Osteocyte (in vitro differentiated cells): ENCODE measurements around the gene ANTXRL. TPM values are rescaled to one million over a fixed set of nuclear protein-coding genes. Genes with fewer than 3 reads are reported as not detected.

Experiments used
- DNase-seq: peaks from one replicate; pipeline ENCODE4 v3.0.0; 2021; ENCODE audit warnings: mixed read lengths; ENCODE audit not compliant: unreplicated experiment; ENCODE audit errors: extremely low spot score
- H3K27ac Mint-ChIP-seq: one replicate; pipeline ENCODE4 v1.8.0; 2021; ENCODE audit warnings: mild to moderate bottlenecking, mixed read lengths; ENCODE audit not compliant: unreplicated experiment
- H3K27me3 Mint-ChIP-seq: one replicate; pipeline ENCODE4 v1.8.0; 2021; ENCODE audit warnings: mixed read lengths; ENCODE audit not compliant: unreplicated experiment
- H3K36me3 Mint-ChIP-seq: one replicate; pipeline ENCODE4 v1.8.0; 2021; ENCODE audit warnings: mixed read lengths; ENCODE audit not compliant: unreplicated experiment
- H3K4me1 Mint-ChIP-seq: one replicate; pipeline ENCODE4 v1.8.0; 2021; ENCODE audit warnings: mixed read lengths; ENCODE audit not compliant: unreplicated experiment
- H3K4me3 Mint-ChIP-seq: one replicate; pipeline ENCODE4 v1.8.0; 2021; ENCODE audit warnings: mild to moderate bottlenecking, moderate library complexity, mixed read lengths; ENCODE audit not compliant: unreplicated experiment
- H3K9me3 Mint-ChIP-seq: one replicate; pipeline ENCODE4 v1.8.0; 2021; ENCODE audit warnings: mixed read lengths; ENCODE audit not compliant: unreplicated experiment
- total RNA-seq: library from RNA; stranded (reverse); gene quantifications from 2 replicates; pipeline ENCODE4 v1.2.1, GENCODE V29; 2021
- TF ChIP-seq, protein P1 (sequence below): fragments of 200-600 bp; sonication (generic); IDR thresholded peaks from 2 replicates; pipeline ENCODE4 v1.5.0; 2021; ENCODE audit warnings: antibody characterized with exemption, mild to moderate bottlenecking, moderate library complexity

Gene ANTXRL
- total RNA-seq, 1 donor from 2014 or later, result not detected

DNA sequence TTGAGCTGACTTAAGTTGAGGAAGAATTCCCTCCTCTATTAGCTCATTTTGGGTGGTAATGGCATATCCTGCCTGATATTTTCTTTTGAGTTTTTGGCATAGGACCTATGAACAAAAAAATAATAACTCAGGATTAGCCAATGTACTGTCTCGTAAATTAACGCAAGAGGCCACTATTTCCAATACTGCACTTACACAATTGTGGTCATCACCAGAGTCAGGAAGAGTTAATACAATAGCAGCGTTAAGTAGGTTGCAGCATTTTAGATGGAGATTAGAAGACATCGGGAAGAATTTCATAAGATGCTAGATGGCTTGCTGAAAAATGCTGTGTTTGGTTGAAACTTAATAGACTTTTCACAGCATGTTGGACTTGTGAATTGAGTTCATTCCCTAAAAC is 36.4 kb downstream of the ANTXRL start:
- Mint-ChIP-seq H3K9me3 (no peaks in the 10 kb centered on the region), H3K4me3 (no peak overlapping the region), H3K27ac (no peak overlapping the region), H3K36me3 (no peaks in the 10 kb centered on the region), H3K27me3 (peaks cover 28% of the 10 kb centered on the region), H3K4me1 (no peaks in the 10 kb centered on the region)
- TF ChIP-seq, protein P1, sequence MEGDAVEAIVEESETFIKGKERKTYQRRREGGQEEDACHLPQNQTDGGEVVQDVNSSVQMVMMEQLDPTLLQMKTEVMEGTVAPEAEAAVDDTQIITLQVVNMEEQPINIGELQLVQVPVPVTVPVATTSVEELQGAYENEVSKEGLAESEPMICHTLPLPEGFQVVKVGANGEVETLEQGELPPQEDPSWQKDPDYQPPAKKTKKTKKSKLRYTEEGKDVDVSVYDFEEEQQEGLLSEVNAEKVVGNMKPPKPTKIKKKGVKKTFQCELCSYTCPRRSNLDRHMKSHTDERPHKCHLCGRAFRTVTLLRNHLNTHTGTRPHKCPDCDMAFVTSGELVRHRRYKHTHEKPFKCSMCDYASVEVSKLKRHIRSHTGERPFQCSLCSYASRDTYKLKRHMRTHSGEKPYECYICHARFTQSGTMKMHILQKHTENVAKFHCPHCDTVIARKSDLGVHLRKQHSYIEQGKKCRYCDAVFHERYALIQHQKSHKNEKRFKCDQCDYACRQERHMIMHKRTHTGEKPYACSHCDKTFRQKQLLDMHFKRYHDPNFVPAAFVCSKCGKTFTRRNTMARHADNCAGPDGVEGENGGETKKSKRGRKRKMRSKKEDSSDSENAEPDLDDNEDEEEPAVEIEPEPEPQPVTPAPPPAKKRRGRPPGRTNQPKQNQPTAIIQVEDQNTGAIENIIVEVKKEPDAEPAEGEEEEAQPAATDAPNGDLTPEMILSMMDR, result no peak
- no peak for DNase-seq

DNA sequence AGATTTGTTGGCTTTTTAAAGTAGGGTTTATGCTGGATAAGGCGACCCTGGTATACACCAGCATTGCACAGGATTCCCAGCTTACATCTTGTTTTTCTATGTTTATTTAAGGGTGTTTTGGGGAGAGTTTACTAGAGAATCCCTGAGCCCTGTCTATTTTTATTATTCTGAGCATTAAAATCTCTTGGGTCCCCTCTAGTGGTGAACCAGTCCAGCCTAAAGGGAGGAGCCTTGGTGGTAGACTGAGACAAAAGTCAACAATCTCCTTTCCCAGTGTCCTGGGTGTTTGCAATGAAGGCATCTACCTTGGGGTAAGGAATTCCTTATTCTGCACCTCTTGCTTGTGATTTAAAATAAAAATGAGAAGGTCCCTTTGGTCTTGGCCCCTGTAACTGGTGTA is 38.2 kb downstream of the ANTXRL start:
- TF ChIP-seq, protein P1, result peak; percentile 38
- Mint-ChIP-seq H3K9me3 (no peaks in the 10 kb centered on the region), H3K4me3 (no peak overlapping the region), H3K4me1 (no peaks in the 10 kb centered on the region), H3K36me3 (no peaks in the 10 kb centered on the region), H3K27ac (no peak overlapping the region), H3K27me3 (peaks cover 21% of the 10 kb centered on the region)
- DNase-seq, result no peak

DNA sequence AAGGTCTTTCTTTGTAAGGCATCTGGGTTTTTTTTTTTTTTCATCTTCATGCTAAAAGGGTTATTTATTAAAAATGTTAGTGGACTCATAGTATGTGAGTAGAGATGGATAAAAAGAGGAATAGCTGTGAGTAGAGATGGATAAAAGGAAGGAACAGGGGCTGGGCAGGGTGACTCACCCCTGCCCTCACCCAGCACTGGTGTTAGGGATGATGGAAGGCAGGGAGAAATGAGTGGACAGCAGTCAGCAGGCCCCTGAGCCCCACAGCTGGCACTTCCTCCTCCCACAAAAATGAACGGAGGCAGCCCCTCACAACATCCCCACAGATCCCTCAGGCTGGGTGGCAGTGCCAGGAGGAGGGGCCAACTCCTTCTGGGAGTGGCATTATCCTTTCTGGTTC is 39.3 kb downstream of the ANTXRL start:
- Mint-ChIP-seq H3K27ac (no peak overlapping the region), H3K4me1 (no peaks in the 10 kb centered on the region), H3K27me3 (peaks cover 25% of the 10 kb centered on the region), H3K9me3 (no peaks in the 10 kb centered on the region), H3K36me3 (no peaks in the 10 kb centered on the region), H3K4me3 (no peak overlapping the region)
- TF ChIP-seq, protein P1, result no peak
- no peak for DNase-seq

DNA sequence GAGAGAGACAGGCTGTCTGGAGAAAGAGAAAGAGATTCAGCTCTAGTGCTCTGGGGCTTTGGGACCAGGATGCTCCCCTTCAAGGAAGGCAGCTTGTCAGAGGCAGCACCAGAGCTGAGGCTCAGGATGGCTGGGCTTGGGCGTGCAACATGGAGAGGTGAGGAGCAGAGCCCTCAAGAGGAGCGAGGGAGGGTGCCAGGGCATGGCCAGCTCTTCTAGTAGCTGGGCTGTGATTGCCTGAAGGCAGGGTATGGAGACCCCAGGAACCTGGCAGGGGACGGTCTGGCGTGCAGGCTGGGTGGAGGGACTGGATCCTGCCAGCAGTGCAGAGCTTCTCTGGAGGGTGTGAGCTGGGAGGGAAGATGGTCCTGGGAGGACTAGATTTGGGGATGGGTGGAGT is 40.2 kb downstream of the ANTXRL start:
- peaks cover 25% of the 10 kb centered on the region for H3K27me3 Mint-ChIP-seq

DNA sequence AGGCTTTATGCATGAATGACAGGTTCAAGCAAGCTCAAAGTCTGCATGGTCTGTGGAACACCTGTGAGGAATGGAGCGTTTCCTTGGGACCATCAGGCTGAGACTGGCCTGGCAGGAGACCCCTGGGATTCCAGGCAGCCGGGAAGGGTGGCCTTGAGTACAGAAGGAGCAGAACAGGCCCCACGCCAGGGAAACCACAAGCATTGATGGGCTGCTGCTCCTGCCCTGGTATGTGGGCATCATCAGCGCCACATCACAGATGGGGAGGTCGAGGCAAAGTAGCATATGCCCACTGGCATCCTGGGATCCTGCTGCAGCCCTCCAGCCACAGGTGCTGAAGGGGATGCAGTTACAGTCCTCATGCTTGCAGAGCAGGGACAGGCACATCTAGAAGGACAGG is 40.9 kb downstream of the ANTXRL start:
- H3K9me3 Mint-ChIP-seq, result no peaks in the 10 kb centered on the region
- H3K36me3 Mint-ChIP-seq, result no peaks in the 10 kb centered on the region
- TF ChIP-seq, protein P1, result no peak
- no peak for DNase-seq
- H3K4me1 Mint-ChIP-seq, result no peaks in the 10 kb centered on the region
- no peak overlapping the region for H3K4me3 Mint-ChIP-seq
- H3K27ac Mint-ChIP-seq, result no peak overlapping the region
- peaks cover 32% of the 10 kb centered on the region for H3K27me3 Mint-ChIP-seq

More for the DNA sequence above, 40.2 kb downstream of the ANTXRL start:
- Mint-ChIP-seq H3K4me3 (no peak overlapping the region), H3K36me3 (no peaks in the 10 kb centered on the region), H3K4me1 (no peaks in the 10 kb centered on the region), H3K27ac (no peak overlapping the region), H3K9me3 (no peaks in the 10 kb centered on the region)
- no peak for DNase-seq
- TF ChIP-seq, protein P1, result no peak
